Endothelial cell of umbilical vein (primary cell): ENCODE measurements around the gene DLD. TPM values are rescaled to one million over a fixed set of nuclear protein-coding genes. Genes with fewer than 3 reads are reported as not detected.
A peak's percentile ranks its signal among the peaks of the same experiment; 100 is the strongest.

Source experiments
- BruUV-seq: library from RNA; stranded (reverse); fragments of 400-500 nt; replicated peaks from 2 replicates; lab custom pipeline; 2021; lab: Mats Ljungman, UMichigan
- CTCF ChIA-PET: fragments of 300-600, 350-600 bp; sonication (Branson Sonifier 250); formaldehyde crosslinking; loops from one replicate; lab custom pipeline; 2021; ENCODE audit warnings: antibody characterized with exemption, inconsistent platforms; lab: Charles Lee
- POLR2A ChIA-PET: fragments of 300-600, 350-600 bp; sonication (Branson Sonifier 250); formaldehyde crosslinking; loops from one replicate; lab custom pipeline; 2021; ENCODE audit warnings: antibody characterized with exemption, inconsistent platforms; lab: Charles Lee
- DNase-seq: peaks from one replicate; pipeline ENCODE4 v3.0.0-alpha.2; 2011; ENCODE audit warnings: low read depth, low spot score
- FAIRE-seq: peaks from 2 replicates; lab custom pipeline; 2011; peaks lifted over from hg19 to GRCh38; lab: Jason Lieb, UNC
- H2AFZ ChIP-seq: 2 replicates; pipeline ENCODE4 v1.6.0; 2012; ENCODE audit warnings: low read depth, low read length, control low read depth, inconsistent platforms
- H3K27ac ChIP-seq: 2 replicates; pipeline ENCODE4 v1.5.1; 2011; ENCODE audit warnings: low read depth, mild to moderate bottlenecking, control low read depth, low read length, moderate library complexity; ENCODE audit not compliant: insufficient read depth
- H3K27me3 ChIP-seq, 2 experiments: 2 replicates each; pipeline versions ENCODE4 v1.6.0 to v1.6.1; 2011; ENCODE audit warnings: low read length in 2 of 2, mixed read lengths in 1 of 2; ENCODE audit not compliant: control insufficient read depth in 2 of 2, insufficient read depth in 2 of 2
- H3K36me3 ChIP-seq, 2 experiments: 2 replicates in 1 of 2; 3 replicates in 1 of 2; pipeline ENCODE4 v1.5.1; 2011; ENCODE audit warnings: low read length in 2 of 2, mild to moderate bottlenecking in 1 of 2, moderate library complexity in 1 of 2; ENCODE audit not compliant: control insufficient read depth in 2 of 2, insufficient read depth in 2 of 2; ENCODE audit errors: extremely low read depth in 1 of 2
- H3K4me1 ChIP-seq: 3 replicates; pipeline ENCODE4 v1.5.1; 2011; ENCODE audit warnings: mild to moderate bottlenecking, low read length; ENCODE audit not compliant: control insufficient read depth, insufficient read depth; ENCODE audit errors: extremely low read depth
- H3K4me2 ChIP-seq: 2 replicates; pipeline ENCODE4 v1.6.1; 2011; ENCODE audit warnings: low read length, control low read depth, mixed read lengths; ENCODE audit not compliant: insufficient read depth
- H3K4me3 ChIP-seq, 3 experiments: fragments of 200-600 bp in 1 of 3; sonication (generic), shearing (Covaris generic) in 1 of 3; replicated peaks in 1 of 3; 2 replicates each; pipeline ENCODE4 v1.5.1; 2011 to 2016; ENCODE audit warnings: control low read depth in 3 of 3, low read length in 3 of 3, mild to moderate bottlenecking in 2 of 3, inconsistent platforms in 1 of 3, low read depth in 1 of 3, moderate library complexity in 1 of 3; ENCODE audit not compliant: insufficient read depth in 1 of 3
- H3K79me2 ChIP-seq: 2 replicates; pipeline ENCODE4 v1.6.0; 2012; ENCODE audit warnings: low read length, inconsistent platforms; ENCODE audit not compliant: control insufficient read depth, insufficient read depth
- H3K9ac ChIP-seq: replicated peaks from 2 replicates; pipeline ENCODE3; 2011; ENCODE audit warnings: low read length, control low read depth; ENCODE audit not compliant: insufficient read depth; ENCODE audit errors: extremely low read depth
- H3K9me1 ChIP-seq: replicated peaks from 3 replicates; pipeline ENCODE4 v1.6.0; 2011; ENCODE audit warnings: mild to moderate bottlenecking, low read length; ENCODE audit not compliant: control insufficient read depth, insufficient read depth; ENCODE audit errors: extremely low read depth
- H3K9me3 ChIP-seq: replicated peaks from 2 replicates; pipeline ENCODE4 v1.5.1; 2012; ENCODE audit warnings: low read length, inconsistent platforms; ENCODE audit not compliant: control insufficient read depth, insufficient read depth
- H4K20me1 ChIP-seq: replicated peaks from 2 replicates; pipeline ENCODE3; 2011; ENCODE audit warnings: mild to moderate bottlenecking, low read length; ENCODE audit not compliant: control insufficient read depth, insufficient read depth; ENCODE audit errors: extremely low read depth
- FOS ChIP-seq: IDR thresholded peaks from 2 replicates; pipeline ENCODE4 v1.6.1; 2011; ENCODE audit warnings: mild to moderate bottlenecking, low read length, moderate library complexity, borderline replicate concordance; ENCODE audit not compliant: insufficient read depth
- MYC ChIP-seq: IDR thresholded peaks from one replicate; pipeline ENCODE4 v1.6.1; 2011; ENCODE audit warnings: mild to moderate bottlenecking, low read depth, low read length
- POLR2A ChIP-seq: IDR thresholded peaks from 2 replicates; pipeline ENCODE4 v1.6.1; 2012; ENCODE audit warnings: low read depth, mild to moderate bottlenecking, control low read depth, low read length
- POLR2AphosphoS5 ChIP-seq: IDR thresholded peaks from 2 replicates; pipeline ENCODE4 v1.6.1; 2012; ENCODE audit warnings: low read depth, mild to moderate bottlenecking, control low read depth, low read length, moderate library complexity; ENCODE audit not compliant: insufficient read depth
- dilution Hi-C: fragments of 300-500 bp; cut with MboI; formaldehyde crosslinking; loops from one replicate; pipeline ENCODE4 v1.15.0; 2019; ENCODE audit warnings: low sequenced_read_pairs; ENCODE audit not compliant: extremely low pct_ligation_motif_present
- intact Hi-C: fragments of 100-400 bp; cut with micrococcal nuclease; formaldehyde crosslinking; loops from one replicate; pipeline ENCODE4 v1.10.0; 2022
- polyA plus RNA-seq, 4 experiments: library from polyadenylated mRNA; depleted of rRNA in 3 of 4; stranded (reverse) in 3 of 4; unstranded in 1 of 4; fragments of >200 nt; gene quantifications; 2 replicates each; pipeline versions ENCODE4 v1.2.1 to v1.2.3, GENCODE V29; 2011 to 2012; ENCODE audit warnings: missing spikeins in 1 of 4
- total RNA-seq: library from RNA; stranded (reverse); gene quantifications from 2 replicates; pipeline ENCODE4 v1.2.3, GENCODE V29; 2021

Gene DLD
- total and polyA plus RNA-seq, 2 donors (not counting 3 experiments of a cell fraction or from before 2014, with no cell fraction given): 61.7 to 95.0 TPM

DNA sequence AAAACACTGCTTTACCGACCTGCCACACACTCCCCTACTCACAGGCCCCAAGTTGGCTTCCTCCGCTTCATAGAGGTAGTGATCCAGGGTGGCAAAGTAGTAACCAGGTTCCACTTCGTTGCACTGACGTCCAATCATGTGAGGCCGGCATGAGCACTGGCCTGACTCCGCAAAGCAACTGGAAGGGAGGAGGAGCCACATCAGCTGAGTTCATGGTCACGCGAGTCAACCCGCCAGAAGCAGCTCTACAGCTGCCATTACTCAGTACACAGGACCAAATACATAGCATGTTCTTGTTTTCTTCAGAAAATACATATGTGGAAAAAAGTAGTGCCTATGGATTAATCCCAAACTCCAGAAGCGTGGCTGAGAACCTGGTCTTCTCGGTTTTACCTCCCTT, 73.5 kb downstream of the DLD start:
- Histone ChIP-seq H3K27ac (no peak overlapping the region), H4K20me1 (peaks cover 4% of the 10 kb centered on the region), H3K9ac (no peak overlapping the region), H3K9me1 (no peaks in the 10 kb centered on the region), H3K27me3 (no peaks in the 10 kb centered on the region), H2AFZ (no peak overlapping the region), H3K36me3 (peaks cover 65 to 69% of the 10 kb centered on the region in 2 experiments), H3K4me1 (peaks cover 2% of the 10 kb centered on the region), H3K9me3 (no peaks in the 10 kb centered on the region), H3K4me3 (no peak overlapping the region), H3K79me2 (peaks cover 60% of the 10 kb centered on the region), H3K4me2 (no peak overlapping the region)
- no peak for FAIRE-seq
- intact Hi-C loops: no loop called here
- POLR2A ChIA-PET: no interaction called here
- dilution Hi-C loops: no loop called here
- TF ChIP-seq FOS (no peak), POLR2AphosphoS5 (peak; percentile 21)
- no peak for DNase-seq
- CTCF ChIA-PET: interaction anchor here (0.7 kb wide), 1 partner anchor 182 kb away, joined by 4 read pairs; no protein-coding TSS in a partner anchor
- BruUV-seq: no TSS peak

DNA sequence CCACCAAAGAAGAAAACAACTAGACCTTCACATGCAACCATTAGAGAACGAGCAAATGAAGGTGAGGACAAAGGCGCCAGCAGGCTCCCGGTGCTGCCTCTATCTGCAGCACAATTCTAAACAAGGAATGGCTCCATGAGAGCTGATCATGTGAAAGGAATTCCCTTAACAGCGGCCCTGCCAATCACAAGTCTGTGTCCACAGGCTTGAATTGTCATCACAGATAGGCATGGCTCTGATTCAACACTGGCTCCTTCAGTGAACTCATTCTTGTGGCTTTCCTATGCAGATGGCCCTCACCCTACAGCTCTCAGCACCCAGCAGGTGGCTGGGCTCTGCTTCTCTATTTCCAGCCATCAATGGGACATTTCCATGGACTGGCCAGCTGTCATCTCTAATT, 75.7 kb downstream of the DLD start:
- peaks cover 18% of the 10 kb centered on the region for H3K4me1 ChIP-seq
- intact Hi-C loops (no loop called here), dilution Hi-C loops (no loop called here)
- H4K20me1 ChIP-seq: peaks cover 4% of the 10 kb centered on the region
- no peaks in the 10 kb centered on the region for H3K9me3 ChIP-seq
- peak; percentile 65 for FAIRE-seq
- peaks cover 66% of the 10 kb centered on the region for H3K79me2 ChIP-seq
- no peaks in the 10 kb centered on the region for H3K9me1 ChIP-seq
- no TSS peak for BruUV-seq
- peak overlapping the region; percentile 7 for H3K27ac ChIP-seq
- H2AFZ ChIP-seq: no peak overlapping the region
- DNase-seq: no peak
- POLR2A ChIA-PET: no interaction called here
- H3K4me3 ChIP-seq: no peak overlapping the region
- H3K4me2 ChIP-seq: no peak overlapping the region
- TF ChIP-seq POLR2AphosphoS5 (peak; percentile 29), FOS (no peak), POLR2A (peak; percentile 35), MYC (no peak)
- no peaks in the 10 kb centered on the region for H3K27me3 ChIP-seq
- peaks cover 47 to 61% of the 10 kb centered on the region in 2 experiments for H3K36me3 ChIP-seq
- CTCF ChIA-PET: interaction anchor here (1.1 to 1.6 kb wide), 2 partner anchors 18 to 179 kb away, joined by 3 to 9 read pairs; no protein-coding TSS in a partner anchor
- H3K9ac ChIP-seq: no peak overlapping the region
